Gastrocnemius medialis (tissue), 4 donors: ENCODE results near the gene CTNNBIP1. TPM values are rescaled to one million over a fixed set of nuclear protein-coding genes. Genes with fewer than 3 reads are reported as not detected.
"Not testable (repeated sequence)": the region's sequence is repeated elsewhere in the genome, so short reads cannot be mapped to it uniquely, and the experiment has no call there.

Experiments used
- ATAC-seq, 2 donors: fragments of 150-250 bp; one replicate each; pipeline ENCODE4 v1.9.1; 2016
- DNase-seq, 2 donors: peaks; one replicate each; pipeline ENCODE4 v3.0.0-alpha.2; 2019
- H3K27ac ChIP-seq, 4 donors: fragments of 200-600 bp; sonication (generic); 1 replicate in 1 of 4; 2 replicates in 3 of 4; pipeline ENCODE4 v1.5.1; 2016 to 2018; ENCODE audit warnings: mild to moderate bottlenecking in 2 of 4, moderate library complexity in 1 of 4
- H3K27me3 ChIP-seq, 3 donors: fragments of 200-600 bp; sonication (generic) in 2 of 3; 1 replicate in 1 of 3; 2 replicates in 2 of 3; pipeline versions ENCODE4 v1.5.1 to v1.6.0; 2016 to 2019; ENCODE audit warnings: mild to moderate bottlenecking in 1 of 3, moderate library complexity in 1 of 3
- H3K36me3 ChIP-seq, 2 donors: fragments of 200-600 bp; sonication (generic) in 1 of 2; one replicate each; pipeline ENCODE4 v1.5.1; 2017 to 2018
- H3K4me1 ChIP-seq, 2 donors: fragments of 200-600 bp; sonication (generic) in 1 of 2; one replicate each; pipeline ENCODE4 v1.5.1; 2016 to 2017; ENCODE audit warnings: mild to moderate bottlenecking in 2 of 2
- H3K4me3 ChIP-seq, 4 donors: fragments of 200-600 bp; sonication (generic) in 3 of 4; 1 replicate in 1 of 4; 2 replicates in 3 of 4; pipeline ENCODE4 v1.5.1; 2016 to 2019; ENCODE audit warnings: mild to moderate bottlenecking in 2 of 4
- H3K9me3 ChIP-seq, 3 donors: fragments of 200-600 bp; sonication (generic) in 2 of 3; 1 replicate in 1 of 3; 2 replicates in 2 of 3; pipeline ENCODE4 v1.5.1; 2016 to 2019
- CTCF ChIP-seq, 5 experiments: fragments of 450-650 bp in 3 of 5; fragments of 200-600 bp in 2 of 5; sonication (generic) in 2 of 5; IDR thresholded peaks in 4 of 5; conservative IDR thresholded peaks in 1 of 5; 1 replicate in 4 of 5; 2 replicates in 1 of 5; pipeline ENCODE4 v1.5.1; 2016 to 2019; ENCODE audit warnings: antibody characterized with exemption in 5 of 5, mild to moderate bottlenecking in 3 of 5, moderate library complexity in 3 of 5
- POLR2A ChIP-seq, 2 donors: fragments of 450-650 bp; IDR thresholded peaks; one replicate each; pipeline ENCODE4 v1.6.1; 2017; ENCODE audit warnings: antibody characterized with exemption in 2 of 2, mild to moderate bottlenecking in 2 of 2, moderate library complexity in 2 of 2
- in situ Hi-C, 4 donors: fragments of 200-750 bp; cut with MboI; loops; one replicate each; pipeline versions ENCODE4 v1.15.0 to v1.8.0; 2017; ENCODE audit warnings: low sequenced_read_pairs in 4 of 4
- intact Hi-C: fragments of 100-400 bp; cut with DNase I; formaldehyde crosslinking; loops from one replicate; pipeline ENCODE4 v1.15.1; 2023; ENCODE audit warnings: low total_unique reads
- total RNA-seq, 4 donors: library from RNA; depleted of rRNA; stranded (reverse); fragments of >200 nt; gene quantifications; one replicate each; pipeline versions ENCODE4 v1.1.0 to v1.2.3, GENCODE V29; 2016

Gene CTNNBIP1
- total RNA-seq, 4 donors from 2014 or later: 10.3 to 13.2 (median 10.4) TPM

GRCh38 chr1:9920606-9921005 is 10.5 kb upstream of the CTNNBIP1 start:
- H3K4me1 ChIP-seq: no peaks in the 10 kb centered on the region
- no peak overlapping the region for H3K4me3 ChIP-seq
- no peaks in the 10 kb centered on the region for H3K27me3 ChIP-seq
- ATAC-seq (no peak), DNase-seq (no peak)
- H3K27ac ChIP-seq: no peak overlapping the region
- intact Hi-C loops (no loop called here), in situ Hi-C loops (no loop called here)
- TF ChIP-seq CTCF (IDR thresholded peaks at IDR 0.05 in 4 of 5, conservative IDR thresholded peaks at IDR 0.05 in 1 of 5): no peak
- no peaks in the 10 kb centered on the region for H3K9me3 ChIP-seq
- no peaks in the 10 kb centered on the region for H3K36me3 ChIP-seq

DNA sequence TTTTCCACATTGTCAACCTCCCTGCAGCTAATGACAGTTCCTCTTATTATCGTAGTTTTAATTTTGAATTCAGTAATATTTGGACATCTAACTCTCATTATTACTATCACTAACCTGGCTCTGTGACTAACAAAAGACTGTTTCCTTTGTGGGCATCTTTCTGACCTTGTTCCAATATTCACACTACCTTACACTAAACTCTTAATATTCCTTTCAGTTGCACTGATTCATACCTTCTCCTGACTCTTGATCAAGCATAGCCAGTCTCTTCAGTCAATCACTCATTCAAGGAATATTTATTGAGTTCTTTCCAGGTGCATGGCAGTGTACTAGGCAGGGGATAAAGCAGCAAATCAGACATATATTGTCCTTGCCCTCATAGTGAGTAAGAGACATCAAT is 7.8 kb upstream of the CTNNBIP1 start:
- Histone ChIP-seq H3K9me3 (no peaks in the 10 kb centered on the region), H3K4me3 (no peak overlapping the region), H3K27ac (no peak overlapping the region), H3K4me1 (no peaks in the 10 kb centered on the region), H3K27me3 (no peaks in the 10 kb centered on the region), H3K36me3 (no peaks in the 10 kb centered on the region)
- intact Hi-C loops: no loop called here
- TF ChIP-seq CTCF (IDR thresholded peaks at IDR 0.05 in 4 of 5, conservative IDR thresholded peaks at IDR 0.05 in 1 of 5) (no peak), POLR2A (IDR thresholded peaks at IDR 0.05) (no peak)
- ATAC-seq (no peak), DNase-seq (no peak)
- in situ Hi-C loops: no loop called here

DNA sequence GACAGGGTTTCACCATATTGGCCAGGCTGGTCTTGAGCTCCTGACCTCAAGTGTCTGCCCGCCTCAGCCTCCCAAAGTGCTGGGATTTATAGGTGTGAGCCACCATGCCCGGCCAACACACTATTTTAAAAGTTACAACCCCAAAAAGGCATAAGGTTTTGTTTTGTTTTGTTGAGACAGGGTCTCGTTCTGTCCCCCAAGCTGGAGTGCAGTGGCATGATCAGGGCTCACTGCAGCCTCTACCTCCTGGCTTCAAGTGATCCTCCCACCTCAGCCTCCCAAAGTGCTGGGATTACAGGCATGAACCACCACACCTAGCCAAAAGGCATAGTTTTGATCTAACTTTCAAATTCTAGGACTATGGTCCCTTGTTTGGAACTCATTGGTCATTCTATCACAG is 7.4 kb upstream of the CTNNBIP1 start:
- ATAC-seq, H3K27me3 ChIP-seq, H3K4me3 ChIP-seq, H3K36me3 ChIP-seq, DNase-seq, H3K27ac ChIP-seq, H3K4me1 ChIP-seq, in situ Hi-C loops, intact Hi-C loops, H3K9me3 ChIP-seq: not testable (repeated sequence)

DNA sequence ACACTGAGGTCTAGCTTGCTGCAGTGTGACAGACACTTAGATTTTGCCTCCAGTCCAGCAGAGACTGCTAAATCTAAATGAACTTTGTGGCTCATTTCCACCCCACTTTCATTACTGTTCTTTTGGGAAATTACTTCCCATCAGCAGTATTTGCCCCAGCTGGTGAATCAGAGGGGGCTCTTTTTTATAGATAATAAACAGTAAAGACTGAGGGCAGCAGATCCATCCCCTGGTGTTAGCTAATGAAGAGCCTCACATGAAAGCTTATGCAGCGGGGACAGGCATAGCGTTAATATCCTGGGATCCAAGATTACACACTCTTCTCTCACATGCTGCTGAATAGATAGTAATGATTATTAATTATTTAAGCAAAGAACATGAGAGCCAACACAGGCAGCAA is 6.4 kb upstream of the CTNNBIP1 start:
- Histone ChIP-seq H3K4me1 (peaks cover 1 to 2% of the 10 kb centered on the region in 2 donors), H3K27me3 (no peaks in the 10 kb centered on the region), H3K9me3 (no peaks in the 10 kb centered on the region), H3K36me3 (no peaks in the 10 kb centered on the region), H3K4me3 (no peak overlapping the region), H3K27ac (no peak overlapping the region)
- ATAC-seq (no peak), DNase-seq (no peak)
- intact Hi-C loops: no loop called here
- TF ChIP-seq CTCF (IDR thresholded peaks at IDR 0.05 in 4 of 5, conservative IDR thresholded peaks at IDR 0.05 in 1 of 5) (no peak), POLR2A (IDR thresholded peaks at IDR 0.05) (no peak)
- in situ Hi-C loops: no loop called here

DNA sequence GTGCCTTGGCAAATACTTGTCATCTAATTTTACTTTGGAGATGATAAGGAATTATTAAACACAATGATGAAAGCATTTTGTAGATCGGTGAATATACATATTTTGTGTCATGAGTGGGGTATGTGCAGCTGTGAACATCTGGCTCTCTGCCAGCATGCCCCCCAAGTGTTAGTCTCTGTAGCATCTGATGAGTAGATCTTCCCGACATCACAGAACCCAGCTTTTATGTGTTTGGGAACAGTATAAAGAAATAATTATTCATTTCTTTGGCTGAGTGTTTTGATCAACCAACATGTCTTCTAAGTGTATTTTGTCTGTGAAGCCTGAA is 4.5 kb upstream of the CTNNBIP1 start:
- Histone ChIP-seq H3K36me3 (no peaks in the 10 kb centered on the region), H3K4me1 (peaks cover 9 to 11% of the 10 kb centered on the region in 2 donors), H3K27ac (no peak overlapping the region), H3K4me3 (no peak overlapping the region), H3K9me3 (no peaks in the 10 kb centered on the region), H3K27me3 (no peaks in the 10 kb centered on the region)
- DNase-seq (no peak), ATAC-seq (no peak)
- intact Hi-C loops (no loop called here), in situ Hi-C loops (no loop called here)
- no peak for TF ChIP-seq CTCF (IDR thresholded peaks at IDR 0.05 in 4 of 5, conservative IDR thresholded peaks at IDR 0.05 in 1 of 5)
- TF ChIP-seq POLR2A (IDR thresholded peaks at IDR 0.05): no peak
